NCI-H1048 (cell line): ENCODE measurements around the gene PPP4R4.
"Not testable (repeated sequence)": the region's sequence is repeated elsewhere in the genome, so short reads cannot be mapped to it uniquely, and the experiment has no call there.

Experiments used
- DNase-seq: peaks from one replicate; lab custom pipeline; 2025; lab: John Stamatoyannopoulos, UW

Gene PPP4R4

GRCh38 chr14:94179244-94179643, 5.1 kb downstream of the PPP4R4 start:
- no peak for DNase-seq

GRCh38 chr14:94180655-94181271, 6.6 kb downstream of the PPP4R4 start:
- no peak for DNase-seq

GRCh38 chr14:94181835-94182234, 7.7 kb downstream of the PPP4R4 start:
- no peak for DNase-seq

GRCh38 chr14:94192536-94192935, 18.4 kb downstream of the PPP4R4 start:
- DNase-seq, result no peak

- DNase-seq, result no peak
Measured at GRCh38 chr14:94193776-94194175, 19.7 kb downstream of the PPP4R4 start.

GRCh38 chr14:94196057-94196456, 21.9 kb downstream of the PPP4R4 start:
- DNase-seq, result no peak

GRCh38 chr14:94203473-94204210, 29.5 kb downstream of the PPP4R4 start:
- no peak for DNase-seq

- no peak for DNase-seq
Measured at GRCh38 chr14:94213021-94213420, 38.9 kb downstream of the PPP4R4 start.

- DNase-seq, result no peak
Measured at GRCh38 chr14:94213741-94214140, 39.6 kb downstream of the PPP4R4 start.

- no peak for DNase-seq
Measured at GRCh38 chr14:94217116-94217515, 43.0 kb downstream of the PPP4R4 start.

GRCh38 chr14:94218198-94218886, 44.2 kb downstream of the PPP4R4 start:
- DNase-seq, result not testable (repeated sequence)

- no peak for DNase-seq
Measured at GRCh38 chr14:94224040-94224439, 49.9 kb downstream of the PPP4R4 start.

- no peak for DNase-seq
Measured at GRCh38 chr14:94225460-94226378, 51.6 kb downstream of the PPP4R4 start.

GRCh38 chr14:94227029-94227428, 52.9 kb downstream of the PPP4R4 start:
- DNase-seq, result no peak

GRCh38 chr14:94237046-94237445, 62.9 kb downstream of the PPP4R4 start:
- DNase-seq, result no peak

GRCh38 chr14:94237983-94238382, 63.9 kb downstream of the PPP4R4 start:
- no peak for DNase-seq

GRCh38 chr14:94239406-94239805, 65.3 kb downstream of the PPP4R4 start:
- DNase-seq, result no peak

GRCh38 chr14:94244182-94244581, 70.1 kb downstream of the PPP4R4 start:
- no peak for DNase-seq

- DNase-seq, result not testable (repeated sequence)
Measured at GRCh38 chr14:94264195-94264594, 90.1 kb downstream of the PPP4R4 start.

- DNase-seq, result no peak
Measured at GRCh38 chr14:94267352-94267751, 93.2 kb downstream of the PPP4R4 start.

GRCh38 chr14:94268582-94268981, 94.5 kb downstream of the PPP4R4 start:
- not testable (repeated sequence) for DNase-seq

- no peak for DNase-seq
Measured at GRCh38 chr14:94269156-94269555, 95.0 kb downstream of the PPP4R4 start.
